Hematopoietic multipotent progenitor cell treated with erythropoietin and hydrocortisone succinate and interleukin-3 and kit ligand, for 8 days (in vitro differentiated cells): ENCODE measurements around the gene GRB10.

Experiments used
- DNase-seq: peaks from one replicate; pipeline ENCODE4 v3.0.0-alpha.2; 2015

GRB10 gene

DNA sequence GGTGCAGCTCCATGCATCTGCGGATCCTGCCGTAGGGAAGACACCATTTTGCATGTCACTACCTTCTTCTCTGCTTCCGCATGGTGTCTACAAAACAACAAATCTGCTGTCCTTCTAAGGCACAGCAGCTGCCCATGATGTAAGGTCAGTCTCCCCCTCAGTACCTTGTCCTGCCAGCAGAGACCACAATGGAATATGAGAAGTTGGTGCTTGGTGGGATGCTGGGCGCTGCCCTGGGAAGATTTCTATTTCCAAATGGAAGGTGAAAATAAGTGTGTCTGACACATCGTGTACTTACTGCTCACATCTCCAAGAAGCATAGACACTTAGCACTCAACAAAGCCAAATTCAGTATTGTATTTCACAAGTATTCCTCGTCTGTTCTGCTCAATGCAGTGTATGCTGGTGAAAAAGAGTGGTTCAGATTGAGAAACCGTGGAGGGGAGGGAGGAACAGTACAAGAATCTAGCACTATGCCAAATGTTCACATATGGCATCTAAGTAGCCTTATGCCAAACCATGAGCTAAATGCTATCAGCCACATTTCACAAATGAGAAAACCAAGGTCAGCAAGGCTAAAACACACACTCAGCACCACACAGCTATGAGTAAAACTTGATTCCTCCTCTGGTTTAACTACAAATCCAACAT lies 95.0 kb downstream of the GRB10 start:
- DNase-seq = no peak

DNA sequence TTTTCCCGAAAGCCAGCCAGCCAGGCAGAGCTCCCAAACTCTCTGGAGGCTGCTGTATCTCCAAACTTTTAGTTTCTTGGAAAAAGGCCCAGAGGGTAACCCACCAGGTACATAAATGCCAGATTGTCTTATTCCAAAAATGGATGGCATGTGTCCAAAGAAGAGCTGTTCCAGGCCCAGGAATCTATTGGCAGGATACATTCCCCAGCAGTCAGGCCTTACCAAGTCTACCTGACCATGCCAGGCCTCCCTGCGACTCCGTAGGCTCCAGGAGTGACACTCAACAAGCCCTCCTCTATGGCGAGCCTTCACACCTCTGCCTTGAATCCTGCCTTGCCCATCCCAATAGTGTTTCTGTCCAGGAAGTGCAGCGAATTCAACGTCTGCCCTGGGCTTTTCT lies 95.6 kb downstream of the GRB10 start:
- DNase-seq = no peak

- no peak for DNase-seq
Observed at GRCh38 chr7:50685135-50686065, 97.3 kb downstream of the GRB10 start.

GRCh38 chr7:50684713-50685075 lies 98.0 kb downstream of the GRB10 start:
- DNase-seq = no peak

- DNase-seq = no peak
Observed at GRCh38 chr7:50684011-50684712, 98.5 kb downstream of the GRB10 start.

- DNase-seq = no peak
Observed at GRCh38 chr7:50682573-50682972, 100.1 kb downstream of the GRB10 start.

DNA sequence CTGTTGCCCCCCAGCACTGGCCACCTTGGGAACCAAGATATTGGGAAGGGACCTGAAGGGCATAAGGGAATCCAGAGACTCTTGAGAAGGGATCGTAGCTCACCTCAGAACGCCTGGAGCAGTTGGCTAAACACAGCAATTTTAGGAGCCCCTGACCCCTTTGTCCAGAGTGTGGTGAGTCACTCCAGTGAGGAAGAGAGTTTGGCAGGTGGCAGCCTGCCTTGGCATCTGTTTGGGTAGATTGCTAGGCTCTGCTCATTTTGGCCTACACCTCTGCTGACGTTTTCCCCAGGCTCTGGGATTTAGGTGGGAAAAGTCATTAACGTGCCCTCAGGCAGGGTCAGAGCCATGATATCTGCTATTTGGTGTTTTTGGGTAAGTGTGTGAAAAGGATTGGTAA lies 100.6 kb downstream of the GRB10 start:
- no peak for DNase-seq

DNA sequence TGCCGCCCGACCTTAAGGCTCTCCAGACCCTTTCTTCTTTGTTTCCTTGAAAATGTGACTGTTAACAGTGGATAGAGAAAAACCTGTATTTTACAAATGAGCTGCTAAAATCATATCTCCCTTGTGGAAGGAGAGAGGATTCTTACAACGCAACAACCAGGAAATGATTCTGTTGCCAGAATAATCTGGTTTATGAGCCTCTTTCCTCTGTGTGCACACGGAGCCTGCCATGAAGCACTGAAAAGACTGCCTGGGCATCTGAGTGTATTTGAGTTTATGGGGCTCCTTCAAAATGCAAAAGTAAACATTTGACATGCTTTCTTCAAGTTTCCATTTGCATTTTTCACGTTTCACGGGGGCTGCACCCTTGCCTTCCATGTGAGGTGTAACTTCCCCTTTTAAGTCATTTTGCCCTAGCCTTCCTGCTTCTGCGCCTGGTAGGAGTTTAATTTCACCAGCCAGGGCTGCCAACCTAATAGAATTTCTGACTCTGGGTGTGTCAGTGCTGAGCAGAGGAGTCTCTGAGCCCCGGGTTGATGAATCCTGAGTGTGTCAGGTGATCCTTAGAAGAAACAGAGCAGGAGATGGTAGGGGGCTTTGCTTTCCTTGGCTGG lies 101.2 kb downstream of the GRB10 start:
- no peak for DNase-seq

GRCh38 chr7:50679218-50680007 lies 103.3 kb downstream of the GRB10 start:
- DNase-seq = peak; percentile 61

DNA sequence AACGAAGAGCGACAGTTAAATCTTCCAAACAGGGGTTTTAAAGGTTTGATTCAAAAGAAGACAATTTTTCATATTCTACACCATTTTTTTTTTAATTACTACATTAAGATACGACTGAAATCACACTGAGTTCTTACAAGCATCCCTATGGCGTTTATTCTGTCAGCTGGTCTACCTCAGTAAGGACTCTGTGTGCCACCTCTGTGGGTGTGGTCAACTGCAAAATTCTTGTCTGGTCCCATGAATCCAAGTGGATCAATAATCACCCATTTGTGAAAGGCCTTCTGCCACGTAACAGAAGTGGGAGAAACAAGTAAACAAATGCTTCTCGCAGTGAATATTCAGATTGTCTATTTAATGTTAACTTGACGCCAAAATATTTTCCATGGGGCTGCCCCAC lies 104.1 kb downstream of the GRB10 start:
- DNase-seq = no peak

GRCh38 chr7:50677638-50677996 lies 105.1 kb downstream of the GRB10 start:
- DNase-seq = no peak

- no peak for DNase-seq
Observed at GRCh38 chr7:50676740-50677637, 105.7 kb downstream of the GRB10 start.

- DNase-seq = no peak
Observed at GRCh38 chr7:50676079-50676478, 106.6 kb downstream of the GRB10 start.

GRCh38 chr7:50674896-50675835 lies 107.5 kb downstream of the GRB10 start:
- DNase-seq = no peak

DNA sequence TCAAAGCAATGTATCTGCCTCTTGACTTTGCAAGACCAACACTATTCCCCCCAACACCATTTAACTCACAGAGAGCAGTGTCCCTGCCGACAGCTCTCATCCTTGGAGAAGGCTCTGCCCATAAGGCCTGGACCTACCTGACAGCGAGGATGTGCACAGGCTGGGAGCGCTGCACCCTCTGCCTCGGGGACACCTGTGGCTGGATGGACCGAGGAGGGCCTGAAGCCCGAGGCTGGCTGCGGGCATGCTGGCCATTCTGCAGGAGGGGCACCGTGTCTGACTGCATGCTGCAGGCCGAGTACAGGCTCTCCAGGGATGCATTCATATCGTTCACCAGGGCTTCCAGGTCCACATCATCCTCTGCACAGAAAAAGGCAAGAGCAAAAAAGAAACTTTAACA lies 108.4 kb downstream of the GRB10 start:
- DNase-seq = no peak

DNA sequence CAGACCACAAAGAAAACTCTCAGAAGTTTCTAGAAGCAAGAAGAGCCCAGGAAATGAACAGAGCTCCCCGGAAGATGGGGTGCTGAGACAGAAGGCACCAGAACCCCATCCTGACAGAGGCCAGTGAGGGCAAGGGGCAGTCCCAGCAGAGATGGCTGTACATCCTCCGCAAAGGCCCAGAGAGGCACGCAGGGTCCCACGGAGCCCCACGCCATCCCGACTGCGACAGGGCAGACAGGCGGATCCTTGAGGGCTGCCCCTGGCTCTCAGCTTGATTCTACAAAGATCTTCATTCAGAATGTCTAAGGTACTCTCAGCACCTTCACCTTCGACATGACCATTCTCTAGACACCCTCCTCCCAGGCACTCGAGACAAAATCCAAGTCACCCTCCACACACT lies 109.6 kb downstream of the GRB10 start:
- DNase-seq = no peak

DNA sequence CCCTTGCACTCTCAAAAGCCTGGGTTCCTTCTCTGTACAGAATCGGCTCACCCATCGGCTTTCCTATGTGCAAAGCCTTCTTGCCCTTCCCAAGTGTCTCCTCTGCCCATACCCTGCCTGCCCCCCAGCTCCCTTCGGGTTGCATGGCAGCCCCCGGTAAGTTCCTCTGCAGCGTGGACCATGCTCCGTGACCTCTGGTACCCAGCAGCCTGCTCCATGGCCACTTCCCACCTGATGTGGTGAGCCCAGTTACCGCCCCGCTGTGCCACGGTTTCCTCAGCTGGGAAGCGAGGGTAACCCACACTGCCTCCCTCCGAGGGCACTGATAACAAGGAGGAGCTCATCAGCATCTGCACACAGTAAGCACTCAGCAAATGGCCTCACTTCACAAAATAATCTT lies 110.7 kb downstream of the GRB10 start:
- no peak for DNase-seq

DNA sequence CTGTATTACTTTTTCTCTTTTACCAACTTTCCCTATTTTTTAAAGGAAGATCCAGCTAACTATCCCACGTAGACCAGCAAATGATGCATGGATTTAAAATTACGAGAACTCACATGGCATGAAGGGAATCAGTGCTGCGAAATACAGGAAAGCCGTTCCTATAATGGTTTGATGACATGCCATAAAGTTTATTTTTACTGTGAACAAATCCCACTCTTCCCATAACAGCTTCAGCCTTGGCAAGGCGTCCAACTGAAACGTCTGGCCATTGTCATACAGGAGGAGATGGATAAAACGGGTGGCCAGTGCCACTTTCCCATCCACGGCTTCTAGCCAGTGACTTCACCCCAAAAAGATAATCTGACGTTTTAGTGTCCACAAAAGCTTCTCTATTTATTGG lies 111.3 kb downstream of the GRB10 start:
- DNase-seq = no peak

- no peak for DNase-seq
Observed at GRCh38 chr7:50669890-50670289, 112.8 kb downstream of the GRB10 start.

DNA sequence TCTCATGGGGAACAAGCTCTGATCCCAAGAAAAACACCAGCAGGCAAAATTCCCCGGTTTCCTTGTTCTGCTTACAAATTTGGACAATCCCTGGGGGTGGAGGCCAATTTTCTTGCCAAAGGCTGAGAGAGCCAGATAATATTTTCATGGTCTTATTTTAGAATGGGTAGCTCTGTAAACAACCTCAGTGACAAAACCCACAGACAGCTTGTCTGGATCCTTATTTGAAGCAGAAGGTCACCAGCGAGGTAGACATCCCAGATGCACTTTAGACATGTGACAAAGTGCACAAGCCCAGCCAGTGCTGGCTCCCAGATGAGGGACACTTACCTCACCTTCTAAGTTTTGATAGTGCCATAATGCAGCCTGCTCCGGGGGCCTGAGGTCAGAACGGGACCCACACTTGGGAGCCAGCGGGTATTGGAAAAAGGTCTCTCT lies 114.9 kb downstream of the GRB10 start:
- no peak for DNase-seq
